Right lobe of liver (tissue), 6 donors: ENCODE data around the gene RPS6KL1. TPM values are rescaled to one million over a fixed set of nuclear protein-coding genes. Genes with fewer than 3 reads are reported as not detected.

ENCODE experiments used
- ATAC-seq, 4 donors: fragments of 200-7000 bp; cut with Tn5 transposase; one replicate each; pipeline ENCODE4 v1.9.1; 2020; ENCODE audit warnings: mild to moderate bottlenecking in 4 of 4, moderate library complexity in 4 of 4
- DNase-seq, 3 donors: peaks; one replicate each; pipeline ENCODE4 v3.0.0-alpha.2; 2020
- H3K27ac ChIP-seq, 3 donors: fragments of 200-600 bp; one replicate each; pipeline ENCODE4 v1.8.0; 2022
- H3K27me3 ChIP-seq, 2 donors: fragments of 200-600 bp; one replicate each; pipeline ENCODE4 v1.8.0; 2022
- H3K36me3 ChIP-seq, 4 donors: fragments of 200-600 bp; sonication (generic) in 1 of 4; one replicate each; pipeline versions ENCODE4 v1.5.1 to v1.8.0; 2017 to 2022; ENCODE audit warnings: control low read depth in 1 of 4
- H3K4me1 ChIP-seq, 4 donors: fragments of 200-600 bp; sonication (generic) in 1 of 4; one replicate each; pipeline versions ENCODE4 v1.5.1 to v1.8.0; 2017 to 2022; ENCODE audit warnings: control low read depth in 1 of 4
- H3K4me3 ChIP-seq, 3 donors: fragments of 200-600 bp; one replicate each; pipeline ENCODE4 v1.8.0; 2022
- H3K9me3 ChIP-seq, 4 donors: fragments of 200-600 bp; sonication (generic) in 1 of 4; one replicate each; pipeline versions ENCODE4 v1.5.1 to v1.8.0; 2017 to 2022; ENCODE audit warnings: control low read depth in 1 of 4
- POLR2A ChIP-seq: fragments of 450-650 bp; IDR thresholded peaks from one replicate; pipeline ENCODE4 v1.6.1; 2017; ENCODE audit warnings: antibody characterized with exemption, mild to moderate bottlenecking
- WGBS: methylation state at CpG from one replicate; pipeline ENCODE4 v1.1.6; 2018; ENCODE audit warnings: low coverage, low lambda C conversion rate; ENCODE audit not compliant: insufficient coverage; ENCODE audit errors: missing lambda C conversion rate; 5-methylcytosine and 5-hydroxymethylcytosine counted together
- intact Hi-C, 2 donors: fragments of 100-400 bp; cut with DNase I; formaldehyde crosslinking; loops; one replicate each; pipeline versions ENCODE4 v1.11.2 to v1.14.1; 2022
- total RNA-seq, 6 experiments: library from RNA; depleted of rRNA in 2 of 6; stranded (reverse); fragments of >200 nt in 2 of 6; fragmentation: NEBNext Ultra II Directional in 3 of 6; extraction: Animal tissue kit (Norgen Biotek cat#: 25700) in 3 of 6; gene quantifications; one replicate each; pipeline versions ENCODE4 v1.1.0 to v1.2.4, GENCODE V29; 2016 to 2023
- TF ChIP-seq, protein P1 (sequence below), 4 donors: fragments of 200-600 bp in 3 of 4; fragments of 450-650 bp in 1 of 4; IDR thresholded peaks; one replicate each; pipeline versions ENCODE4 v1.5.1 to v1.8.0; 2016 to 2022; ENCODE audit warnings: antibody characterized with exemption in 4 of 4, mild to moderate bottlenecking in 2 of 4
- donor health status: DM: no; HTN: yes; CAD: no.
- donor health status: DM: no; HTN: no; CAD: no.
- donor health status: DM: no; HTN: no; CAD: no.
- donor health status: DM: no; HTN: yes; CAD: no.
- donor health status: DM: no; HTN: yes; CAD: no.

RPS6KL1 gene
- total RNA-seq, 6 experiments from 2014 or later: 3.9 to 7.9 (median 4.9) TPM

GRCh38 chr14:74907744-74908143 is 15.3 kb downstream of the RPS6KL1 start:
- H3K4me3 ChIP-seq: no peak overlapping the region

GRCh38 chr14:74906925-74907521 is 16.0 kb downstream of the RPS6KL1 start:
- no peaks in the 10 kb centered on the region for H3K4me1 ChIP-seq
- DNase-seq: no peak
- no peak for TF ChIP-seq POLR2A
- TF ChIP-seq, protein P1, sequence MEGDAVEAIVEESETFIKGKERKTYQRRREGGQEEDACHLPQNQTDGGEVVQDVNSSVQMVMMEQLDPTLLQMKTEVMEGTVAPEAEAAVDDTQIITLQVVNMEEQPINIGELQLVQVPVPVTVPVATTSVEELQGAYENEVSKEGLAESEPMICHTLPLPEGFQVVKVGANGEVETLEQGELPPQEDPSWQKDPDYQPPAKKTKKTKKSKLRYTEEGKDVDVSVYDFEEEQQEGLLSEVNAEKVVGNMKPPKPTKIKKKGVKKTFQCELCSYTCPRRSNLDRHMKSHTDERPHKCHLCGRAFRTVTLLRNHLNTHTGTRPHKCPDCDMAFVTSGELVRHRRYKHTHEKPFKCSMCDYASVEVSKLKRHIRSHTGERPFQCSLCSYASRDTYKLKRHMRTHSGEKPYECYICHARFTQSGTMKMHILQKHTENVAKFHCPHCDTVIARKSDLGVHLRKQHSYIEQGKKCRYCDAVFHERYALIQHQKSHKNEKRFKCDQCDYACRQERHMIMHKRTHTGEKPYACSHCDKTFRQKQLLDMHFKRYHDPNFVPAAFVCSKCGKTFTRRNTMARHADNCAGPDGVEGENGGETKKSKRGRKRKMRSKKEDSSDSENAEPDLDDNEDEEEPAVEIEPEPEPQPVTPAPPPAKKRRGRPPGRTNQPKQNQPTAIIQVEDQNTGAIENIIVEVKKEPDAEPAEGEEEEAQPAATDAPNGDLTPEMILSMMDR (IDR thresholded peaks at IDR 0.05): peak in 1 of 4 donors; percentile 12
- peak in 1 of 4 donors; percentile 6 for ATAC-seq
- peaks cover 0 to 16% (median 11%) of the 10 kb centered on the region in 4 donors for H3K36me3 ChIP-seq
- intact Hi-C loops: loop anchor here (5.0 kb wide), 1 partner anchor 45 kb away; no protein-coding TSS in a partner anchor
- H3K27ac ChIP-seq: no peak overlapping the region
- no peaks in the 10 kb centered on the region for H3K27me3 ChIP-seq
- no peaks in the 10 kb centered on the region for H3K9me3 ChIP-seq
- no peak overlapping the region for H3K4me3 ChIP-seq
- no CpG with 5 or more reads among the region's 12 CpGs for WGBS

More at GRCh38 chr14:74907744-74908143, 15.3 kb downstream of the RPS6KL1 start:
- no peaks in the 10 kb centered on the region for H3K4me1 ChIP-seq
- H3K9me3 ChIP-seq: no peaks in the 10 kb centered on the region
- WGBS: 46% methylated on average over 5 of the region's 6 CpGs
- H3K27ac ChIP-seq: no peak overlapping the region
- intact Hi-C loops: loop anchor here (5.0 kb wide), 1 partner anchor 45 kb away; no protein-coding TSS in a partner anchor
- ATAC-seq: no peak
- H3K36me3 ChIP-seq: peaks cover 0 to 8% (median 6%) of the 10 kb centered on the region in 4 donors
- DNase-seq: no peak
- TF ChIP-seq POLR2A: no peak
- H3K27me3 ChIP-seq: no peaks in the 10 kb centered on the region

DNA sequence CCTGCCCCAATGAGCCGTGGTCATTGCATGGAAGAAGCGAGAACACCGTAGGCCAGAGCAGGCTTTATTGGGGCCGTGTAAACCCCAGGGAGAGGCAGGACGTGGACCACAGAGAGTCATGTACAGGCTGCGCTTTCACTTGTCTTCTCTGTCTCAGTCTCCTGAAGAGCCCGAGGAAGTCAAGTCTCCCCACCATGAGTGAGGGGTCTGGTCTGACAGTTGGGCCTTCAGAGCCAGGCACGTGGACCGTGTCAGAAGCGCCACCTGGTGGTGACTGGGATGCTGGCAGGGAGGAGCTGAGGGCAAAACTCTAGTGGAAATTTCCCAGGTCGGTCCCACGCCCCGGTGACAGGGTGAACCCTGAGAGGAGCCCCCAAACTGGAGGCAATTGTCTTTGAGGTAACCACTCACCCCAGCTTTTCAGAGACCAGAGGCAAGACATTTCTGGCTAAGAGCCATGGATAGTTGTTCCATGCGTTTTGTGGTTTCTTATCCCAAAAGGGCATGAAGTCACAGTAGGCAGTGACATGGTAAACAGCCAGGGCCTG is 17.4 kb downstream of the RPS6KL1 start:
- no peak for TF ChIP-seq POLR2A
- TF ChIP-seq, protein P1 (IDR thresholded peaks at IDR 0.05): peak; percentile 84 to 96 (median 94)
- Histone ChIP-seq H3K4me3 (no peak overlapping the region), H3K27me3 (no peaks in the 10 kb centered on the region), H3K9me3 (no peaks in the 10 kb centered on the region), H3K36me3 (peaks cover 7 to 29% (median 23%) of the 10 kb centered on the region in 4 donors), H3K4me1 (no peaks in the 10 kb centered on the region), H3K27ac (no peak overlapping the region)
- DNase-seq (peak; percentile 73 to 75 (median 74)), ATAC-seq (peak; percentile 60 to 76 (median 70))
- intact Hi-C loops: loop anchor here (5.0 kb wide), 1 partner anchor 43 kb away; no protein-coding TSS in a partner anchor
- 45% methylated on average over 9 of the region's 14 CpGs for WGBS

DNA sequence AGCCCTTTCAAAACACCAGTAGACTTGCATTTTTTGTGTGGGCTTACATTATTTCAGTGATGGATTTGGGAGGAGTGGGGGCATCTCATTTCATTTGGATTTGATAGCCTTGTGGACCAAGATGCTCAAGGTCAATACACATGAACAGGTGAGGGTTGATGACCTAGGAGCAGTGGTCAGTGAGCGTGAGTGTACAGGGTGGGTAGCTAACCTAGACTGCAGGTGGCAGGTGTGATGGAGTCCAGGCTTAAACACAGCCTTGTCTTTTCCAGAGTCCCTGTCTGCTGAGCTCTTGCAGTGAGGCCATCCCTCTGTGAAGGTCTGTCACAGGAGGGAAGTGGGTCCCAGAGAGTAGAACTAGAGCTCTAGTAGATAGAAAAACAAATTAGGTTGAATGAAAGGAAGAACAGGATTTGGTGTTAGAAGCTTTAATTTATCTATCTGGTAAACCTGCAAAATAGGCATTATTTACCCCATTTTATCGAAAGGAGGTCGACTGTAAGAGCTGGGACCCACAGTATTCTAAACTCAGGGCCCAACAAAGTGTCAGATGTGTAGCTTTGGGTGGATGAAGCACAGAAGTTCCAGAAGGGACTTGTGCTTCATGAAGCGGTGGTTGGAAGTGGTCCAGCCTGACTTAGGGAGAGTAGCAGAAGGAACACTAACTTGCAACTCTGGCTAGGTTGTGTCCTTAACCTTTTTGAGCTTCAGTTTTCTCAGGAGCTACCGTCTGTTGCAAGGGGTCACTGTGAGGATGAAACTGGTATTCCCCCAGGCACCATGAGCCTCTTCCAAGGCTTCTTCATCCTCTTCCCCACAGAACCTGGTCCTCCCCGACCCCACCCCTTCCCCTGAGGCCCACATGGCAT is 18.2 kb downstream of the RPS6KL1 start:
- peaks cover 15 to 37% (median 27%) of the 10 kb centered on the region in 4 donors for H3K36me3 ChIP-seq
- H3K27ac ChIP-seq: no peak overlapping the region
- H3K9me3 ChIP-seq: no peaks in the 10 kb centered on the region
- TF ChIP-seq, protein P1 (IDR thresholded peaks at IDR 0.05): no peak
- no peak for TF ChIP-seq POLR2A
- DNase-seq (no peak), ATAC-seq (no peak)
- intact Hi-C loops: loop anchor here (5.0 kb wide), 1 partner anchor 43 kb away; no protein-coding TSS in a partner anchor
- WGBS: 80% methylated on average over 3 of the region's 6 CpGs
- no peaks in the 10 kb centered on the region for H3K4me1 ChIP-seq
- H3K27me3 ChIP-seq: no peaks in the 10 kb centered on the region
- H3K4me3 ChIP-seq: no peak overlapping the region
